GM21717 (cell line): ENCODE measurements around the gene KRT36.

Source experiments
- ATAC-seq: cut with Tn5 transposase; IDR thresholded peaks from one replicate; pipeline ENCODE4 v1.9.1; 2021; ENCODE audit warnings: mild to moderate bottlenecking, moderate library complexity; ENCODE audit not compliant: unreplicated experiment

KRT36 gene

DNA sequence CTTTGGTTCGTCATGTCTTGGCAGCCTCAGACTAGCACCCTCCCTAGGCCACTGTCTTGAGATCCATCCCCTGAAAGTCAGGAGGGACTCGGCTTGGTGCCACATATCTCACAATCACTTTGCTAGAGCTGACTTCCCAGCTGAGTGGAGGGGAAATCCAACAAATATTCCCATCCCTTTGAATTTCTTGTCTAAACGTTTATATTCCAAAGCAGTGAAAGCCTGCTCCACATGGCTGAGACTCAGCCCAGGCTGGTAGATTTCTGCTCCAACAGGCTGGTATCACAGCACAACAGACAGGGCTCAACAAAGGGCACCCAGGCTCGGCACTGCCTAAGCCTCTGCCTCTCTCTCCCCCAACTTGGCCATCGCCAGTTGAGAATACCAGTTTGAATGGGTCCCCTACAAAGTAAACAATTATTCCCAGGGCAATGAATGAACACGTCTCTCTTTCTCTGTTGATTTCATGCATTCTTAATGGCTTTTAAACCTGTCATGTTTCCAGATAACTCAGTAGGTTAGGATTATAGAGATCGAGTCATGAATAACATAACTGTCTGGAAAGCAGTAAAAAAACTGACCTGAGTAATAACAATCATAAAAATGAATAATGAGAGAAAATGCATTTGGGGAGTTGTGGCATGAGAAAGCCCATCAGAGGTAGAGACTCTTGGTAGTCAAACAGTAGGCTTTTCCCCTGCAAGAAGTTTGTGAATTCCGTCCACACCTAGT, 14.7 kb upstream of the KRT36 start:
- ATAC-seq = no peak

DNA sequence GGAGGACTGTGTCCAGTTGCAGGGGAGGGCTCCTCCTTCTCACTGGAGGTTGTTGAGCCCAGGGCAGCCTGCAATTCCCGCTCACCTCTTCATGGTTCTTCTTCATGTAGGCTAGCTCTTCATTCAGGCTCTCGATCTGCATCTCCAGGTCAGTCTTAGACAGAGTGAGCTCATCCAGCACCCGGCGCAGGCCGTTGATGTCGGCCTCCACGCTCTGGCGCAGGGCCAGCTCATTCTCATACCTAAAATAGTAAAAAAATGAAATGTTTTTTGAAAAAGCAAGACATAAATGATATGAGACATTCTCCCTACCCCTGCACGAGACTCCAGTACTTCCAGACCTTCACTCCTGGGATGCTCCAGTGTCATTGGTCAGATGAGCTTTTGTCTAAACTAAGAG, 13.5 kb upstream of the KRT36 start:
- no peak for ATAC-seq

DNA sequence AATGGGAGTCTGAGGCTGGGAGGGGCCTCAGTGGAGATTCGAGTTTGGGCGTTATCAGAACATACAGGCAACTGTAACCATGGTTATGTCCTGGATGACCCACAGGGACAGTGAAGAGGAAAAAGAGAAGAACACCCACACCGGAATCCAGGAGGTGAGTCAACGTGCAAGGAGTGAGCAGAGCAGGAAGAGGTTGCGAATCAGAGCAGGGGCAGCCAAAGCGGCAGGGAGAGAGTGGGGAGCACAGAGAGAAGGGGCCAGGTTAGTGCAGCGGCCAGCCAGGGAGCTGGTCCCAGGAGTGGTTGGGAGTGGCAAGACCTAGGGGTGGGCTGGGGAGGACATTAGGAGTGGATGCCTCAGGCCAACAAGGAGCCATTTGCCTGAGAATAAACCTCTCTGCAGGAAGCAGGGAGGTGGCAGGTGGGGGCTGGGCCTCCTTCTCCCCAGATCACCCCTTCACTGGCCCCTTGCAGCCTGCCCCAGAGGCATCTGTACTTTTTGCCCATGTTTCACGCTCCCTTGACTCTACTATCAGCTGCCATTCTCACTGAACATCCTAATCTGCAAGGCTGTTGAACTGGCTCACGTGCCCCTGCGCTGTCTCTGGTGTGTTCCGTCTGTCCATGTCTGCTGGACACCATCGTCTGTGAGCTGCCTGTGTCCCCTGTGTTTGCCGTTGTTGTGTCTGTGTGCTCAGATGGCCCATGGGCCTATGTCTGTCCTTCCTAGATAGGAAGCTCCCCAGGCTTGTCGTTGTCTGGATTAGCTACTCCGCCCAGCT, 10.6 kb upstream of the KRT36 start:
- no peak for ATAC-seq

DNA sequence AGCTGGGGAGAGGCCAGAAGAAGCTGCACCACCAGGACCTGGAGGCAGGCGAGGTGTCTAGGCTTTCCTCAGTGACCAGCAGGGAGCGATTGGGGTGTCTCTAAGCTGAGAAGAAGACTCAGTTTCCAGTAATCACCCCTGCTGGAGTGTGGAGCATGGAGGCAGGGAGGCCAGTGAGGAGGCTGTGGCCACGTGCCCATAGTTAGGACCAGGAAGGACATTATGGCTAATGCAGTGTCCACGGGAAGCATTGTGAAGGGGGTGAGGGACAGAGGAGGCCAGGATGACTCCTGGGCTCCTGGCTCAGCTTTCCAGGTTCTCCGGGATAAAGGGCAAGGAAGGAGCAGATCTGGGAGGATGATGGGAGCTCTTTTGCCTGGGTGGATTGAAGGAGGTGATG, 10.0 kb upstream of the KRT36 start:
- ATAC-seq = no peak

DNA sequence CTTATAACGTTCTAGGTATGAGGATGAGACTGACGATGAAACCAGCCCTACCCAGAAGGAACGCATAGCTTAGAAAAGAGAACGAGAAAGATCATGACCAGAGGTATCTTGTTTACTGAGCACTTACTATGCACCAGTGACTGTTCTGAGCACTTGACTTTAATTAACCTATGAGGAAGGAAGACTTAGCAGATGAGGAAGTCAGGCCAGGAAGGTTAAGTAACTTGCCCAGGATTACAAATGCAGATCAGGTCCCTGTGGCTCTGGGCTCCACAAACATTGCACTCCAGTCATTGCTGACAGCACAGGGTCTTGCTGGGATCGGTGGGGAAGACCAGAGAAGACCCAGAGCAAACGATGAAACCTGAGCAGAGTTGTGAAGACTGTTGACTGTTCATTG, 8.6 kb upstream of the KRT36 start:
- no peak for ATAC-seq

DNA sequence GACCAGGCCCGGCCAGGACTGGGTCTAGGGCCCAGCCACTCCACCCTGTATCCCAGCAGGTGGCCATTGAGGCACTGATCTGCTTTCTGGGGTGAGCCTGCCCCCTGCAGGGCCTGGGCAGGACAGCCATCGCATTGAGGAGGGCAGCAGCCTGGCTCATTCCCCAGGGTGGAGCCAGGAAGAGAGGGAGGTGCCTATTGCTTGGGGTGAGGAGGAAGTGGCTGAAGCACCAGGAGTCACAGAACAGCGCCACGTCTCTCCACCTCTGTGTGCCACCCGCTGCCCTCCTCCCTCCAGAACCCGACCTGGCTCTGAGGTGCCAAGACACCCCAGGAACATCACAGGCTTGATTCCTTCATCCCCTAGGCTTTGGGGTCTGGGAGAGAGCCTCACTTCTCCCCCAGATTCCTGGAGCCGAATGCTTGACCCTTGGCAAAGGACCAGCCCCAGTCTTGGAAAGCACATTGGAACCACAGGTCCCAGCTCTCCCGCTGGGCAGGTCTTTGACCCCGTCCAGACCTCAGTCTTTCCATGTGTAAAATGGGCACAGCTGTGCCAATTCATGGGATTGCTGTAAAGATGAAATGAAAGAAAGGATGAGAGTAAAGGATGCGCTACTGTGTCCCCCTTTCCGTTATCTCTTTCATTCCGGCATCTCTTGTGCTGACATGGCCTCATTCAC, 7.2 kb upstream of the KRT36 start:
- no peak for ATAC-seq

DNA sequence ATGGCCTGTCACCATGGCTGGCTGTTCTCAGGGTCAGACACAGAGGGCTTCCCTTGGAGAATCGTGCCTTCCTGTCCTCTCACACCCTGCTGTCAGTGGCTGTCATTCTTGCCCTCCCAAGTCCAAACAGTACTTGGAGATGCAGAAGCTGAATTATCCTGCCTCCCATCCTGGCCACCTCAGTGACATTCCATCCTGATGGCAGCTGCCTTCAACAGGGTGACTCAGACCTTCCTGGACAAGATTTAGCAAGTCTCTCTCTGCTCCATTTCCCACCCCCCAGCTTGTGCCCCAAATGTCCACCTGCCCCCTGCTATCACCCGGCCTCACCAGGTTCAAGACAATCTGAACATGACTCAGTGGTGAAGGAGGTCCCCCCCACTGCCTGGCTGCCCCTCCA, 4.8 kb upstream of the KRT36 start:
- ATAC-seq = no peak

DNA sequence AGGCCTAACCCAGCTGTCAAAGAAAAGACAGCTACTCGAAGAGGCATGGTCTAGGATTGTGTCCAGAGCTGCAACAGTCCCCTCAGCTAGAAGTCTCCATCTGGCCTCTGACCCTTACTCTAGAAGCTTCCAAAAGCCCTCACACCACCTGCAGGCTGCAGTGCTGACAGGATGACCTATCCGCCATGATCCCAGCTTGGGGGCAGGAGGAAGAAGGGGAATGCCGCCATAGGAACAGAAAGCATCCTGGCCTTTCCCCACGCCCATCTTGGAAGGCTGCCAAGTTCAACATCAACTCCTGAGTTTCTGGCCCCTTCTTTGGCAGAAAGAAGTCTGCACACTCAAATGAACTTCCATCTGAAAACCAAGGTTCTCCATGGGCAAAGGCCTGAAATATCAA, 3.1 kb upstream of the KRT36 start:
- no peak for ATAC-seq

DNA sequence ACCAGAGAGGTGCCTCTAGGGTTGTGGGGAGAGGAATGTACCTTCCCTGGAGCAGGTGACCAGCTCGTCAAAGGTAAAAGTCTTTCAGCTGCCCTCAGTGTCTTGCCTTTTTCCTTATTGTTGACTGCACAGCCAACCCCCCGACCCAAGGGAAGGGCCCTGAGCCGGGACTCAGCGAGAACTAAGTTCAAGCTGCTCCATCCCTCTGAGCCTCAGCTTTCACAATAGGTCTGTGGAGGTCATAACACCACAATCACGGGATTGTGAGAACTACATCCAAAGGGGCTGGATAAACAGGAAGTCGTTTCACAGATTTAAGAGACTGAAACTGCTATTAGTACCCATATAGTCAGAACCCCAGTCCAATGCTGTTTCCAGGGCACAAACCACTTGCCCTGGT, 2.6 kb upstream of the KRT36 start:
- no peak for ATAC-seq

DNA sequence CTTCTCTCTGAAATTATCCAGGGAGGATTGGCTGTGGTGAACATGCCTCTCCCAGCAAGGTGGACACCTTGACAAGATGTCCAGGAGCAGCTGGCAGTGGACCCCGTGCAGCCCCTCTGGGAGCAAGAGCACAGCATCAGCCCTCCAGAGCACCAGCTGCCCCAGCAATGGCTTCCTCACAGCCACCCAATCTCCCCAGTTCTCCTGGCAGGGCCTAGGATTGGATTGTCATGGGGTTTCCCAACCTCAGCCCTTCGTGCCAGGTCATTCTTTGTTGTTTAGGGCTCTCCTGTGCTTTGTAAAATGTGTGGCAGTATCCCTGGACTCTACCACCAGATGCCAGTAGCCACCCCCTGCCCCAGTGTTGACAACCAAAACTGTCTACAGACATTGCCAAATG, 1.8 kb upstream of the KRT36 start:
- no peak for ATAC-seq

DNA sequence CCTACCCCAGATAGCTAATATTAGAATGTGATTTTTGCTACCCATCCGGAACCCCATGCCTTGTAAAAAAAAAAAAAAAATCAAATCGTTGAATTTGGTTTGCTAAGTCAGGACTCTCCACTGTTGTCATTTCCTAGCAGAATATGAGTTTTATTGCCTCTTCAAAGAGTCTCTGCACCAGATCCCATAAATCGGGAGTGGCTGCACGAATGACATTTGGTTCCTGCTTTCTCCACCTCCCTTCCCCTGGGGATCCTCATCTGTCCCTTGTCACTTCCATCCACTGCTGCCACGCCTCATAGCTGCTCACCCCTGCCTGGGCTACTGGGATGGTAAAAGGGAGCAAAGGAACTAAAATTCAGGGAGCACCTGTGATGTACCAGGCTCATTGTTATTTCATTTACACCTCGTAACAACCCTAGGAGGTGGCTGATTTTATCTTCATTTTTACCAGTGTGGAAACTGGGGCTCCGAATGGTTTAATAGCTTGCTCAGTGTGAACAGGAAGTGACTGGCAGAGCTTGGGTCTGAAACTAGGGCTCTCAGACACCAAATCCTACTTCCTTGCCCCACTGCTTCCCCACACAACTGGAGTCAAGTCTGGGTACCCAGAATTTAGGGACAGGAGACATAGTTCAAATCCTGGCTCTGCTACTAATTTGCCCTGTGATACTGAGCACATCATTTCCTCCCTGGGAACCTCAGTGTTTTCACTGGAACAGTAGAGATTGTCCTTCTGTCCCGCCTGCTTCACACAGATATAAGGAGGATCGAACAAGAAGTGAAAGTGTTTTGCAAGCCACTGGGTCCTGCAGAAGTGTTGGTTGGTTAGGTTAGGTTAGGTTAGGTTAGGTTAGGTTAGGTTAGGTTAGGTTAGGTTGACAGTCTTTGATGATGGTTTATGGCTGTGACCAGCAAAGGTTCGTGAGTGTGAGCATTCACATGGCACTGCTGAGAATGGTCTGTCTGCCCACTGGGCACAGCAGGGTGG, 585 bp upstream of the KRT36 start:
- no peak for ATAC-seq

DNA sequence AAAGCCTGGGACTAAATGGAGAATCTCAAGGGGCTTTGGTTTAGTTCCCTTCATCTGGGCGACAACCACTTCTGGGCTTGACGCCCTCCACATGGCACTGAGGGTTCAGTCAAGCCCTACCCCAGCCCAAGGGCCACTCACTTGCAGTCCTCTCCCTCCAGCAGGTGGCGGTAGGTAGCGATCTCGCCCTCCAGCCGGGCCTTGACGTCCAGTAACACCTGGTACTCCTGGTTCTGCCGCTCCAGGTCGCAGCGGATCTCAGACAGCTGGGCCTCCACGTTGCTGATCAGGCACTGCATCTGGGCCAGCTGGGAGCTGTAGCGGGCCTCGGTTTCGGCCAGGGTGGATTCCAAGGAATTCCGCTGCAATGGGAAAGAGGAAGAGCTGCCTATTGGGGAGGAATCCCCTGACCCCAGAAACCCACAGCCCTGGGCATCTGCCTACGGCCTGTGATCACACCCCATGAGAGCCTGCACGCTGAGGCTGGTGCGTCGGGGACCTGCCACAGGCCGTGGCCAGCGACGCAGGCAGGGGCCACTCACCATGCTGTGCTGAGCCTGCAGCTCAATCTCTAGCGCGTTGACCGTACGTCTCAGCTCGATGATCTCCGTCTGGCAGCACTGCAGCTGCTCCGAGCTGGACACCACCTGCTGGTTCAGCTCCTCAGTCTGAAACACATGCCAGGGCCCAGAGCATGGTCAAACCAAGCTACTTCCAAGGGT, 2.7 kb downstream of the KRT36 start:
- ATAC-seq = no peak

DNA sequence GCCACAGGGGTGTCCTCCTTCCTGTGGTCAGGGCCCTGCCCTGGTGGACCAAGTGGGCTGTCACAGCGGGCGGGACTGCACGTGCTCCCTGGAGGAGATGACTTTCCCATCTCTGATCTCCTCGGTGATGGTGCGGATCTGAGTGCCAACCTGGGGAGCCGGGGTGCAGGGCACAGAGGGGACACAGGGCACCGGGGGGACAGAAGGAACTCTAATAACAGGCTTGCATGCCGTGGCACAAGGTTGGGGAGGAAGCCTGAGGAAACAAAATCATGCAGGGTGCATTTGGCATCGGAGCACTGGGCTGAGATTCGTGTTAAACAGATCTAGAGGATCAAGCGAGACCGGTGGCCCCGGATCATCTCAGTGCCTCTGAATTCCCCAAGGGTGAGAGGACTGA, 3.4 kb downstream of the KRT36 start:
- ATAC-seq = no peak

DNA sequence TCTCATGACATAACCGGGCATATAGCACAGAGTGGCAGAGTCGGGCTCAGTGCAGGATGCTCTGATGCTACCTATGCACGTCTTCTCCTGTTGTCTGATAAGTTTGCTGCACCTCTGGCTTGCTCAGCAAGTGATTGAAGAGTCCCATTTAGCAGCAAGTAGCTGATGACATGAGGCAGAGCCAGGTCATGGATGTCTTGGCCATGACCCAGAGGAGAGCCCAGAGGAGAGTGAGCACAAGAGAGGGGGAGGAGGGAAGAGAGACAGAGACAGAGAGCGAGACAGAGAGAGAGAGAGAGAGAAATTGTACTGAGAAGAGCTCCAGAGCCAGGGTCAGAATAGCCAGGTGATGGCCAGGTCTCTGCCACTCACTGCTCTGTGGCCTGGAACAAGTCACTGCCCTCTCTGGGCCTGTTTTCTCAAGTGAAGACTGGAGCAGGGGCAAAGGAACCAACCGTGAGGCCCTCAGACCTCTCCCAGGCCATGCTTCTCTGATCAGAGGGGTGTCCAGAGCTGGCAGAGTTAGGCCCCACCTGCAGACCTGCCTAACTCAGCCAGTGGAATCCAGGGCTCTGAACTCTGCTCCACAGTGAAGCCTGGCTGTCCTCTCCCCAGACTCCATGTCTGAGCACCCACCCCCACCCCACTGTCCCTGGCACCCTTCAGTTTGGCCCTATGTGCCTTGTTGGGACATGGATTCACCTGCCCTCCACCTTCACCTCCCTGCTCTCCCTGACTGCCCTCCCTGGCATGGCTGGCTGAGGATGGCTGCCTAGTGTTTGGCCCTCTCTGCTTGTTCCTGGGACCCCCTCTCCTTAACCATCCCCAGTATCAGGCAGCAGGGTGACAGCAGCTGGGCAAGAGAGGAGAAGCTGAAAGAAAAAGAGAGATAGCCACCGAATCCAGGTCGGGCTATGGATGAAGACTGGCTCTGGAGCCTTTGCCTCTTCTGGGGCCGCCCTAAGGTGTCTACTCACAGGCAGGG, 4.5 kb downstream of the KRT36 start:
- no peak for ATAC-seq

DNA sequence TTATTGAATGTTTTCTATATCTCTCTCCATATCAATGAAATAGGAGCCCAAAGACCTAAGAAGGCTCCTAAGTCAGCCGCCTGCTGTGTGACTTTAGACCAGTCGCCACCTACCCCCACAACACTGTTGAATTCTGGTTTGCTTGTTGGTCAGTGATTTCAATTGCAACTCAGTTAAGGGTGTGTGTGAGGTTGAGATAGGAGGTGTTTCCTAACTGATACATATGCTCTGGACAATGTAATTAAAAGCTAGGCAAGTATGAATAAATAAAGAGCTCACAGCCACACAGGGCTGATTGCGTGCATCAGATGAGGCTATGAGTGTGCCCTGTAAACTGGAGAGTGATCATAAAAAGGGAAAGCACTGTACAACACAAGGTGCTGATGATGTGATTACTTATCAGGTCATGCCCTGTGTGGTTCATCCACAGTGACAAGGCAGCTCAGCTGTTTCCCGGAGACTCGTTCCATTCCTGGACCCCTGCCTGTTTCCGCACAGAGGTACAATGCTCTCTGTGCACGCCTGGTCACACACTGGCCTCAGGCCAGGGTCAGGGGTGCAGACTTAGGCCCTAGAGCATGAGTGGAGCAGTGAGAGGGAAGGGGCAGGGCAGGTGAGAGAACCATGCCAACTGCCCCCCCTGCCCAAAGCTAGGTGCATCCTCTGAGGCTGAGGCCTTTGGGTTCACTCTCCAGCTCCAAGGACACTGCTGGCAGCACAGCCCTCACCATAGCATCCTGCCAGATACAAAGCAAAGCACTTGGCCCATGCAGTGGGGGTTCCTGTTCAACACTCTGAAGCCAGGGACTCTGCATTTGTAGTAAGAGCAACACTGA, 5.5 kb downstream of the KRT36 start:
- ATAC-seq = no peak

DNA sequence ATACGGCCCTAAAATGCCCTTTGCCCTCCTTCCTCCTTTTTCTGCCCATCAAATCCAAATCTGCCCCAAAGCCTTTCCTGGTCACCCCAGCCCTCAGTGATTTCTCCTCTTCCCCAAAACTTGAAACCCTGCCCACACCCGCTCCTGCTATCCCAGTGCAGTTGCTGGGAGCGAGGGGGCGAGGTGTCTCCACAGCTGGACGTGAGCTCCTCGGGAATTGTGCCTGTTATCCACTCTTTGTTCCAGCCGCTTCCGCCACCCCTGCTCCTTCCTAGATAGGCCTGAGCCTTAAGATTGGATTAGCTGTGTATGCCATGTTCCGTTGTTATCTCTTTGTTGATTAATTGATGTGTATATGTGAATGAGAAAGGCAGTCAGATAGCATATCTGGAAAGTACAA, 6.2 kb downstream of the KRT36 start:
- no peak for ATAC-seq

DNA sequence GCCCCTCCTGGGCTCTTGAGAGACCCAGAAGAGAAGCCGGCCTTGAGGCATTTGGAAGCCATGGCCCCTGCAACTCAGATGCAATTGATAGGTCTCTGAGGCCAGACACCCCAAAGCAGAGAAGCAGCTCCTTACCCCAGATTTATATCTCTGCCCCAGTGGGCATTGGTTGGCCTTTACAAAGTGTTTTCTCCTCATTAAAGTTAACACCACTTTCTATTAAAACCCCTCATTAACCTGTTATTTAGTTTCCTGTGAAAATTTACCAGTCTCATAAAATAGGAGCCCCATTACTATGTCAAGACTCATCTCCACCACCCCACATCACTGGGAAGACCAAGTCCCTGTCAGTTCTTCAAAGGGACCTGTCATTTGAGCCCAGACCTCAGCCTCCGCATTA, 8.7 kb downstream of the KRT36 start, which contains the start of gene KRT35:
Gene KRT35, minus strand, starts transcription at position 116 of the 400 bp plus-strand sequence. Its CDS starts 54 bp downstream, at position 62.
- no peak for ATAC-seq

DNA sequence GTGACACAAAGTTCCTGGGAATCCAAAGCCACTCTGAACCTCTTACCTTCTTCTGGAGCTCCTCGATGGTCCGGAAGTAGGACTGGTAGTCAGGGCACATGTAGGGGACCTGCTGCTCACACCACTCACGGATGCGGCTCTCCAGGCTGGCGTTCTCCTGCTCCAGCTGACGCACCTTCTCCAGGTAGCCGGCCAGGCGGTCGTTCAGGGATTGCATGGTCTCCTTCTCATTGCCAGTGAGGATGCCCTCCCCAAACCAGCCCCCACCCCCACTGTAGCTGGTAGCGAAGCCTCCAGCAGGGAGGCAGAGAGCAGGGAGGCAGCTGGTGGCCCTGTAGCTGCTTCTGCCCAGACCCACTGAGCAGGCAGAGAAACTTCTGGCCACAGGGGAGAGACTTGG, 9.1 kb downstream of the KRT36 start:
- ATAC-seq = no peak
